Measurements from ENCODE around the gene RNF157.

Gene RNF157

DNA sequence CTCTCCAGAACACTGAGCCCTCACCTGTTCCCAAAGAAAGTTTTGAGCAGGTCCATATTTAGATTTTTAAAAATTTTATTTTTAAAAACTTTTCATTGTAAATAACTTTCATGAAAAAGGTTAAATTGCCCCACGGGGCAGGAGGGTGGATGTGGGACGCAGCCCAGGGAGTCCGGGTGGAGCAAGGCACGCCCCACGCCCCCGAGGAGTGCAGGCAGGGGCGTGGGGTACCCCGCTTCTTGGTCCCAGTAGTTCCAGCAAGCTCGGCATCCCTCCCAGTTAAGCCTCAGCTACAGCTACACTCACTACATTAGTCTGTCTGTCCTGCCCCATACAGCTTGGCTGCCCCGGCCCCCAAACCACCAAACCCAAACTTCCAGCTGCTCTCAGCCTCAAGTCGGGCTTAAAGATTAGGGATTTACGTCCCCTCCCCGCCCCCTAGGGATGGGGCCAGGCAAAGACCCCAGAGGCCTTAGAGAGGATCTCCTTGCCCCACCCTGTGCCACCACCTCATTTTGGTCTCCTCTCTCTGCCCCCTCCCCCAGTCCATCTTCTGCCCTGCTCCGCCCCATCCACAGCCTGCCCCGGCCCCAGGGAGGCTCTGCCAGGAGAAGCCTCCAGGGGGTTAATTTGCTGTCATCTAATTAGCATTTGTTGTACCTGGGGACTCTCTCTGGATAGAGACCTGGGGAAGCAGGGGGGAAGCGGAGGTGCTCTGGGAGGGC, 103.9 kb downstream of the RNF157 start:
- Mint-ChIP-seq H3K36me3 (no peaks in the 10 kb centered on the region), H3K27ac (no peak overlapping the region), H3K4me1 (ENCODE audit: low read depth) (peaks cover 34% of the 10 kb centered on the region), H3K27me3 (no peaks in the 10 kb centered on the region), H3K9me3 (ENCODE audit: low read depth) (no peaks in the 10 kb centered on the region), H3K4me3 (no peak overlapping the region)

- Mint-ChIP-seq H3K4me3 (no peak overlapping the region), H3K9me3 (ENCODE audit: low read depth) (no peaks in the 10 kb centered on the region), H3K27me3 (no peaks in the 10 kb centered on the region), H3K27ac (no peak overlapping the region), H3K4me1 (ENCODE audit: low read depth) (peaks cover 35% of the 10 kb centered on the region), H3K36me3 (no peaks in the 10 kb centered on the region)
These were observed 104.5 kb downstream of the RNF157 start for GRCh38 chr17:76135810-76136188.

- Mint-ChIP-seq H3K27ac (peak overlapping the region; percentile 89), H3K36me3 (no peaks in the 10 kb centered on the region), H3K4me3 (peak overlapping the region; percentile 79), H3K4me1 (ENCODE audit: low read depth) (peaks cover 31% of the 10 kb centered on the region), H3K9me3 (ENCODE audit: low read depth) (no peaks in the 10 kb centered on the region), H3K27me3 (no peaks in the 10 kb centered on the region)
These were observed 105.1 kb downstream of the RNF157 start for GRCh38 chr17:76134911-76135809.

- H3K27ac Mint-ChIP-seq: no peak overlapping the region
- H3K27me3 Mint-ChIP-seq: no peaks in the 10 kb centered on the region
- H3K4me3 Mint-ChIP-seq: no peak overlapping the region
- no peaks in the 10 kb centered on the region for H3K36me3 Mint-ChIP-seq
- H3K9me3 Mint-ChIP-seq (ENCODE audit: low read depth): no peaks in the 10 kb centered on the region
- H3K4me1 Mint-ChIP-seq (ENCODE audit: low read depth): peaks cover 29% of the 10 kb centered on the region
These were observed 107.5 kb downstream of the RNF157 start for GRCh38 chr17:76132574-76133338.

DNA sequence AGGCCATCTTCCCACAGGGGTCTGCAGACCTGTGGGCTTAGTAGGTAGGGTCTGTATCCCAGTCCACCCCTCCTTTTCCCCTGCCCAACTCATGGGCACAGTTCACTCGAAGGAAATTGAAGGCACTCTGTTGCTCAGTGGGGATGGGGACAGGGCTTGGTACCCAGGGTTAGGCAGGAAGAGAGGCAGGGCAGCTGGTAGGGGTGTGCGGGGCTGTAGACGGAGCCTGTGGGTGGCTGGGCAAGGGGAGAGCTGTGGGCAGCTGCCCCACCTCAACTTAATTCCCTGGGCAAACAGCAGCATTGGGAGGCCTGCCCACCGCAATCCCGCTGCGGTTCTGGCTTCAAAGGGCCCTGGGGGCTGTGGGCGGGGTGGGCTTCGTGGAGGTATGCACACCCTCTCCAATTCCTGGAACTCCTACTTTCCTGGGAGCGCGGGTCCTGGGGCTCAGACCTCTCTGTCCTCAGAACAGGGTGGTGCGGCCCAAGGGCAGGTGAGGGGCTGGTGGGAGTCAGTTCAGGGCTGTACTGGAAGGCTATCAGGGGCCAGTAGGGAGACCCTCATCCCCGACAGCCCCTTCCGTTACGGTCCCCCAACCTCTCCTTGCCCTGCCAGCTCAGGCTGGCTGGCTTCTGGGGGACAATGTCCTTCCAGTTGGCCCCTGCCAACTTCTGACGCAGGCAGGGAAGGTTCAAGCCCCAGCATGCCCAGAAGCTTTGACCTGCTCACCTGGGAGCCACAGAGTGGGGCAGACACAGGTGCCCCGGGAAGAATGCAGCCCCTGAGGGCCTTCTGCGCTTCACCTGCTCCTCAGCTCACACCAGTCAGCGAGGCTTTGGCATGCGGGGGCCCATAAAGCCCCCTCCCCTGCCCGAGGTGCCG, 108.4 kb downstream of the RNF157 start:
- Mint-ChIP-seq H3K27ac (no peak overlapping the region), H3K4me1 (ENCODE audit: low read depth) (peaks cover 33% of the 10 kb centered on the region)

DNA sequence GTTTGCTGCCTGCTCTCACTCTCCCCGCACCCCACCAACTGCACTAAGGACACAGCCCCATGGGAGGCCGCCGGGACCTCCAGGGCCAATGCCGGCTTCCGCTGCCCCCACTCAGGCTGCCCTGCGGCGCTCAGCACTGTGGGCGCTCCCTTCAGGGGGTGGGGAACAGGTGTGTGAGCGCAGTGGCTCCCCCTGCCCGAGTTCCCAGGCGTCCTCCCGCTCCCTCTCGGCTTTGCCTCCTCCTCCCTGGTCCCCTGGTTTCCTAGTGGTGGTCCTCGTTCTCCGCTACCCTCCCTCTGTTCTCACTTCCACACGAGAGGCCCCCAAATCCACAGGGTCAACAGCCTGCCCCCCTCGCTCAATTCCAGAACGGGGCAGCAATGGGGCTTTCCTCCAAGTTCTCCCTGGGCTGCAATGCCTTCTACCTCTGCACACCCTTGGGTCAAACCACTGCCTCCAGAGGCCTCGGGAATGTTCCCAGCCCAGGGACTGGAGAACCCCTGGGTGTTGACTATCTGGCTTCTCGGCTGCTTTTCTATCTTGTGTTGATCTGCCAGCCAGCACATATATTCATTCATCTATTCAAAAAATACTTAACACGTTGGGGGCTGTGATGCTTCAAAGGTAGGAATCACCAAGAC, 109.1 kb downstream of the RNF157 start:
- Mint-ChIP-seq H3K27me3 (no peaks in the 10 kb centered on the region), H3K4me3 (no peak overlapping the region), H3K4me1 (ENCODE audit: low read depth) (peaks cover 34% of the 10 kb centered on the region), H3K27ac (no peak overlapping the region), H3K36me3 (no peaks in the 10 kb centered on the region), H3K9me3 (ENCODE audit: low read depth) (no peaks in the 10 kb centered on the region)

More for the DNA sequence above, 108.4 kb downstream of the RNF157 start:
- no peaks in the 10 kb centered on the region for H3K9me3 Mint-ChIP-seq (ENCODE audit: low read depth)
- H3K36me3 Mint-ChIP-seq: no peaks in the 10 kb centered on the region
- no peaks in the 10 kb centered on the region for H3K27me3 Mint-ChIP-seq
- no peak overlapping the region for H3K4me3 Mint-ChIP-seq

- no peaks in the 10 kb centered on the region for H3K36me3 Mint-ChIP-seq
- H3K27me3 Mint-ChIP-seq: no peaks in the 10 kb centered on the region
- no peaks in the 10 kb centered on the region for H3K9me3 Mint-ChIP-seq (ENCODE audit: low read depth)
- H3K27ac Mint-ChIP-seq: no peak overlapping the region
- H3K4me1 Mint-ChIP-seq (ENCODE audit: low read depth): peaks cover 37% of the 10 kb centered on the region
- no peak overlapping the region for H3K4me3 Mint-ChIP-seq
These were observed 109.8 kb downstream of the RNF157 start for GRCh38 chr17:76130473-76130872.

DNA sequence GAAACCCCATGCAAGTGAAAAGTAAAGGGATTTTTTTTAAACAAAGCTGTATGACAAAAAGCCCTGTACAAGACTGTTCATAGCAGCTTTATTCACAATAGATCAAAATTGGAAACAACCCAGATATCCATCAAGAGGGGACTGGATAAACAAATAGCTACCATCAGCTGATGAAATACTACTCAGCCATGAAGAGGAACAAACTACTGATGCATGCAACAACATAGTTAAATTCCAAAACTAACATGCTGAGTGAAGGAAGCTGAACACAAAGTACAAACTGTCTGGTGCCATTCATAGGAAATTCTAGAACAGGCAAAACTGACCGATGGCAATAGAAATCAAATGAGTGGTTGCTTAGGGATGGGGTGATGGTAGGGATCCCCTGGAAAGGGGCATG, 114.4 kb downstream of the RNF157 start:
- Mint-ChIP-seq H3K4me1 (ENCODE audit: low read depth) (peaks cover 26% of the 10 kb centered on the region), H3K9me3 (ENCODE audit: low read depth) (no peaks in the 10 kb centered on the region), H3K27me3 (no peaks in the 10 kb centered on the region), H3K4me3 (no peak overlapping the region), H3K36me3 (no peaks in the 10 kb centered on the region), H3K27ac (peak overlapping the region; percentile 54)

- Mint-ChIP-seq H3K4me3 (no peak overlapping the region), H3K36me3 (no peaks in the 10 kb centered on the region), H3K9me3 (ENCODE audit: low read depth) (no peaks in the 10 kb centered on the region), H3K27me3 (no peaks in the 10 kb centered on the region), H3K4me1 (ENCODE audit: low read depth) (peaks cover 29% of the 10 kb centered on the region), H3K27ac (no peak overlapping the region)
These were observed 115.0 kb downstream of the RNF157 start for GRCh38 chr17:76125391-76125675.

GRCh38 chr17:76124582-76125390, 115.5 kb downstream of the RNF157 start:
- H3K9me3 Mint-ChIP-seq (ENCODE audit: low read depth): no peaks in the 10 kb centered on the region
- H3K36me3 Mint-ChIP-seq: no peaks in the 10 kb centered on the region
- H3K4me3 Mint-ChIP-seq: no peak overlapping the region
- H3K27me3 Mint-ChIP-seq: no peaks in the 10 kb centered on the region
- no peak overlapping the region for H3K27ac Mint-ChIP-seq
- H3K4me1 Mint-ChIP-seq (ENCODE audit: low read depth): peaks cover 29% of the 10 kb centered on the region

GRCh38 chr17:76123749-76124581, 116.3 kb downstream of the RNF157 start:
- Mint-ChIP-seq H3K9me3 (ENCODE audit: low read depth) (no peaks in the 10 kb centered on the region), H3K27me3 (no peaks in the 10 kb centered on the region), H3K36me3 (no peaks in the 10 kb centered on the region), H3K27ac (peak overlapping the region; percentile 70), H3K4me1 (ENCODE audit: low read depth) (peaks cover 29% of the 10 kb centered on the region), H3K4me3 (no peak overlapping the region)

GRCh38 chr17:76123191-76123499, 117.1 kb downstream of the RNF157 start:
- peak overlapping the region; percentile 70 for H3K27ac Mint-ChIP-seq
- H3K27me3 Mint-ChIP-seq: no peaks in the 10 kb centered on the region
- no peaks in the 10 kb centered on the region for H3K9me3 Mint-ChIP-seq (ENCODE audit: low read depth)
- peak overlapping the region; percentile 30 for H3K4me3 Mint-ChIP-seq
- H3K4me1 Mint-ChIP-seq (ENCODE audit: low read depth): peaks cover 27% of the 10 kb centered on the region
- no peaks in the 10 kb centered on the region for H3K36me3 Mint-ChIP-seq
